ENCODE data around the gene ESR1.
"Not testable (repeated sequence)": the region's sequence is repeated elsewhere in the genome, so short reads cannot be mapped to it uniquely, and the experiment has no call there.

The ESR1 gene

DNA sequence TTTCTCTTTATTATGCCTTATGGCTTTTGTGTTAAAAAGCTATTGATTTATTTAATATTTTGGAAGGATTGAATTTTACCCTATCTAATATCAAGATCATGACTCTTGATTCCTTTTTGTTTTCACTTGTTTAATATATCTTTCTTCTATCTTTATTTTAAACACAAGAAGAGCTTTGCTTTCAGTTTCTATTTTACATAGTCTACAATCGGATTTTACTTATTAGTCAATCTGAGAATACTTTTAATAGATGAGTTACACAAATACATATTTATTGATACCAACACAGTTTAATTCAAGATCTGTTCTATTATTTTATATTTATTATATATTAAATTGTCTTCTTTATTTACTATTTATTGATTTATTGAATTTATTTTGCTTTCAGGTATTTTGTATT is 218.8 kb downstream of the ESR1 start:
- peaks cover 0 to 6% (median 3%) of the 10 kb centered on the region in 5 donors for H3K9me3 ChIP-seq (ENCODE audit: control insufficient read depth in 5 of 5, low read length in 5 of 5)
- peak overlapping the region in 3 of 5 donors; percentile 8 to 52 (median 30) for H3K4me3 ChIP-seq (ENCODE audit: low read depth in 1 of 5, low read length in 5 of 5)
- H3K9ac ChIP-seq (ENCODE audit: low read length in 5 of 5), result peak overlapping the region in 1 of 5 donors; percentile 46
- peaks cover 0 to 5% (median 0%) of the 10 kb centered on the region in 5 donors for H3K4me1 ChIP-seq (ENCODE audit: control insufficient read depth in 5 of 5, insufficient read depth in 5 of 5, low read length in 5 of 5)
- H3K36me3 ChIP-seq (ENCODE audit: control insufficient read depth in 5 of 5, insufficient read depth in 5 of 5, low read length in 5 of 5), result peaks cover 0 to 11% (median 0%) of the 10 kb centered on the region in 5 donors
- H3K27ac ChIP-seq (ENCODE audit: low read depth, low read length), result no peak overlapping the region
- no peaks in the 10 kb centered on the region for H3K27me3 ChIP-seq (ENCODE audit: control insufficient read depth in 5 of 5, insufficient read depth in 4 of 5, low read length in 5 of 5)

DNA sequence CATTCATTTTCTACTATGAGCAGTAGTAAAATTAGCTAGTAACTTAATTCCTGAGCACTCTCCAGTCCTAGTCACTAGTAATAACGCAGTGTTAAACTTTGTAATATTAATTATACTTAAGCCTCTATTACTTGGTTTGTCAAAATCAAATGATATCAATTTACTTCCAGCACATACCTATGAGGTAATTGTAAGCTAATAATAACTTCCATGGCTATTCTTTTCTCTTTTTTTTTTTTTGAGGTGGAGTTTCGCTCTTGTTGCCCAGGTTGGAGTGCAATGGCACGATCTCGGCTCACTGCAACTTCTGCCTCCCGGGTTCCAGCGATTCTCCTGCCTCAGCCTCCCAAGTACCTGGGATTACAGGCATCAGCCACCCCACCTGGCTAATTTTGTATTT is 219.3 kb downstream of the ESR1 start:
- not testable (repeated sequence) for H3K27ac ChIP-seq (ENCODE audit: low read depth, low read length); H3K9ac ChIP-seq (ENCODE audit: low read length in 5 of 5); H3K4me3 ChIP-seq (ENCODE audit: low read depth in 1 of 5, low read length in 5 of 5); H3K9me3 ChIP-seq (ENCODE audit: control insufficient read depth in 5 of 5, low read length in 5 of 5); H3K27me3 ChIP-seq (ENCODE audit: control insufficient read depth in 5 of 5, insufficient read depth in 4 of 5, low read length in 5 of 5); H3K4me1 ChIP-seq (ENCODE audit: control insufficient read depth in 5 of 5, insufficient read depth in 5 of 5, low read length in 5 of 5)
- peaks cover 0 to 11% (median 0%) of the 10 kb centered on the region in 5 donors for H3K36me3 ChIP-seq (ENCODE audit: control insufficient read depth in 5 of 5, insufficient read depth in 5 of 5, low read length in 5 of 5)

DNA sequence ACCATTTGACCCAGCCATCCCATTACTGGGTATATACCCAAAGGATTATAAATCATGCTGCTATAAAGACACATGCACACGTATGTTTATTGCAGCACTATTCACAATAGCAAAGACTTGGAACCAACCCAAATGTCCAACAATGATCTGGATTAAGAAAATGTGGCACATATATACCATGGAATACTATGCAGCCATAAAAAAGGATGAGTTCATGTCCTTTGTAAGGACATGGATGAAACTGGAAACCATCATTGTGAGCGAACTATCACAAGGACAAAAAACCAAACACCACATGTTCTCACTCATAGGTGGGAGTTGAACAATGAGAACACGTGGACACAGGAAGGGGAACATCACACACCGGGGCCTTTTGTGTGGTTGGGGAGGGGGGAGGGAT is 226.3 kb downstream of the ESR1 start:
- H3K4me3 ChIP-seq (ENCODE audit: low read depth in 1 of 5, low read length in 5 of 5); H3K27ac ChIP-seq (ENCODE audit: low read depth, low read length); H3K4me1 ChIP-seq (ENCODE audit: control insufficient read depth in 5 of 5, insufficient read depth in 5 of 5, low read length in 5 of 5); H3K9me3 ChIP-seq (ENCODE audit: control insufficient read depth in 5 of 5, low read length in 5 of 5); H3K27me3 ChIP-seq (ENCODE audit: control insufficient read depth in 5 of 5, insufficient read depth in 4 of 5, low read length in 5 of 5); H3K36me3 ChIP-seq (ENCODE audit: control insufficient read depth in 5 of 5, insufficient read depth in 5 of 5, low read length in 5 of 5); H3K9ac ChIP-seq (ENCODE audit: low read length in 5 of 5): not testable (repeated sequence)

DNA sequence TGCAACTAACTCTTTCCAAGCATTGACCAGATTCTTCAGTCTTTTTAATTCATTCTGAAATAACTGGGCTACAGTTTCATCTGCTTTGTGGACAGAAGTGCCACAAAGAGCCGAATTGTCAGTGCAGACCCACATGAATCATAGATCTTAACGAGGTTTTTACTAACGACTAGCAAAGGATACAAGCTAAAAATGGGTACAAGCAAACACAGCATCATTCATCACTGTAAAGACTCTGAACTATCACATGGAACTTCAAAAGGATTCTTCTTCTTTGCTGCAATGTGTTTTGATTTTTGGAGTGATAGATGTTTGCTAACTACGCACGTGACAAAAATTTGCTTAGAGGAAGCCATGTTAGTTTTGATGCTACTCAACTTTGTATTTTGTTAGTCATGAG is 227.1 kb downstream of the ESR1 start:
- Histone ChIP-seq H3K36me3 (ENCODE audit: control insufficient read depth in 5 of 5, insufficient read depth in 5 of 5, low read length in 5 of 5) (no peaks in the 10 kb centered on the region), H3K9me3 (ENCODE audit: control insufficient read depth in 5 of 5, low read length in 5 of 5) (no peaks in the 10 kb centered on the region), H3K4me3 (ENCODE audit: low read depth in 1 of 5, low read length in 5 of 5) (no peak overlapping the region), H3K27ac (ENCODE audit: low read depth, low read length) (no peak overlapping the region), H3K4me1 (ENCODE audit: control insufficient read depth in 5 of 5, insufficient read depth in 5 of 5, low read length in 5 of 5) (no peaks in the 10 kb centered on the region), H3K27me3 (ENCODE audit: control insufficient read depth in 5 of 5, insufficient read depth in 4 of 5, low read length in 5 of 5) (no peaks in the 10 kb centered on the region), H3K9ac (ENCODE audit: low read length in 5 of 5) (no peak overlapping the region)

DNA sequence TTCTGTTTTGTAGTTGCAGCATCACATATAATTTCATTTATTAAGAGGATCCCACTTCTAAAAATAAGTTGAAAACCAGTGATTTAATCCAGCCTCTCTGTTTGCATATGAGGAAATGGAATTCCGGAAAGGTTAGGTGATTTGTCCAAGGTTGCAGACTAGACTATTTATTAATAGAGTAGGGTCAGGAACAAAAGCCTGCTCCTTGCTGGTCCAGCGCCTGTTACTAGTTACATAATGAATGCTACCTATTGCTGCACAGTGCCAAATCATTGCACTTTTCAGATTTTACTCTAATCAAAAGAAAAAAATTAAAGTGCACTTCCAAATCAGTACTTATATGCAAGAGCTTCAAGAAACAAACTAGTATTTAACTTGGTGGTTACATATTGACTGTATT is 238.6 kb downstream of the ESR1 start:
- Histone ChIP-seq H3K9ac (ENCODE audit: low read length in 5 of 5) (no peak overlapping the region), H3K27me3 (ENCODE audit: control insufficient read depth in 5 of 5, insufficient read depth in 4 of 5, low read length in 5 of 5) (no peaks in the 10 kb centered on the region), H3K27ac (ENCODE audit: low read depth, low read length) (no peak overlapping the region)

DNA sequence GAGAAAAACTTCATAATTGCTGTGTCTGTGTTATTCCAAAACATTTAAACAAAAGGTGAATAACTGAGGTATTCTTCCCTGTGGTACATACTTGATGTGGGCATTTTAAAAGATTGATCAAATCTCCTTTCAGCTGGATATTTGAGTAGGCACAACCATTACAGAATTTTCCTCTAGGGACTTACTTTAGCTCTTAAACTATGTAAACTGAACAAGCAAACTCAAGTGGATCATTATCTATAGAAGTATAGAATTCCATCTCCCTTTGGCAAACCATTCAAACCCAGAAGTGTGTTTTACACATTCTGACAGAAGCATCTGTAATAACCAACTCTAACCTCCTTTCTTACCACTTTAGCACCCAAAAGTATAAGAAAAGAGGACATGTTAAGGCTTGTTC is 241.4 kb downstream of the ESR1 start:
- H3K9me3 ChIP-seq (ENCODE audit: control insufficient read depth in 5 of 5, low read length in 5 of 5), result no peaks in the 10 kb centered on the region
- no peaks in the 10 kb centered on the region for H3K36me3 ChIP-seq (ENCODE audit: control insufficient read depth in 5 of 5, insufficient read depth in 5 of 5, low read length in 5 of 5)
- H3K9ac ChIP-seq (ENCODE audit: low read length in 5 of 5), result no peak overlapping the region

More for the DNA sequence above, 238.6 kb downstream of the ESR1 start:
- H3K4me1 ChIP-seq (ENCODE audit: control insufficient read depth in 5 of 5, insufficient read depth in 5 of 5, low read length in 5 of 5), result no peaks in the 10 kb centered on the region
- H3K9me3 ChIP-seq (ENCODE audit: control insufficient read depth in 5 of 5, low read length in 5 of 5), result peaks cover 0 to 6% (median 3%) of the 10 kb centered on the region in 5 donors
- no peaks in the 10 kb centered on the region for H3K36me3 ChIP-seq (ENCODE audit: control insufficient read depth in 5 of 5, insufficient read depth in 5 of 5, low read length in 5 of 5)
- H3K4me3 ChIP-seq (ENCODE audit: low read depth in 1 of 5, low read length in 5 of 5), result no peak overlapping the region

DNA sequence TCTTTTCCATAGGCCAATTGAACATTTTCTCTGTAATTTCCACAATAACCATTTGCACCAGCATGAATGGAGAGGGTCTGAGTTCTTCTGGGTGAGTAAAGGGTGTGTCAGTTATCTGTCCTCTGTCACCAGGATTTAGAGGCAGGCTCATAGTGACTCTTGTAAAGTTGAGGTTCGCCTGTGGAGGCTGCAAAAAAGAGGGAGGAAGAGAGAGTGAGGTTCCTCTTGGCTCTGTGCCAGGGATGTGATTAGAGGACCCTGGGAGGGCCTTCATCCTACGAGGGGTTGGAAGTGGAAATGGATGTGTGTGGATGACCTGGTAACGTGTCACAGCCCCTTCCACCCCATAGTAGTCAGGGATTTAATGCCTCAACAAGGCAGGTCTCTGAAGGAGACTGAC is 242.0 kb downstream of the ESR1 start:
- Histone ChIP-seq H3K9me3 (ENCODE audit: control insufficient read depth in 5 of 5, low read length in 5 of 5) (no peaks in the 10 kb centered on the region), H3K9ac (ENCODE audit: low read length in 5 of 5) (no peak overlapping the region), H3K4me1 (ENCODE audit: control insufficient read depth in 5 of 5, insufficient read depth in 5 of 5, low read length in 5 of 5) (no peaks in the 10 kb centered on the region), H3K27me3 (ENCODE audit: control insufficient read depth in 5 of 5, insufficient read depth in 4 of 5, low read length in 5 of 5) (no peaks in the 10 kb centered on the region), H3K27ac (ENCODE audit: low read depth, low read length) (no peak overlapping the region), H3K4me3 (ENCODE audit: low read depth in 1 of 5, low read length in 5 of 5) (no peak overlapping the region), H3K36me3 (ENCODE audit: control insufficient read depth in 5 of 5, insufficient read depth in 5 of 5, low read length in 5 of 5) (no peaks in the 10 kb centered on the region)

More for the DNA sequence above, 241.4 kb downstream of the ESR1 start:
- Histone ChIP-seq H3K27ac (ENCODE audit: low read depth, low read length) (no peak overlapping the region), H3K4me1 (ENCODE audit: control insufficient read depth in 5 of 5, insufficient read depth in 5 of 5, low read length in 5 of 5) (no peaks in the 10 kb centered on the region), H3K27me3 (ENCODE audit: control insufficient read depth in 5 of 5, insufficient read depth in 4 of 5, low read length in 5 of 5) (no peaks in the 10 kb centered on the region), H3K4me3 (ENCODE audit: low read depth in 1 of 5, low read length in 5 of 5) (no peak overlapping the region)

DNA sequence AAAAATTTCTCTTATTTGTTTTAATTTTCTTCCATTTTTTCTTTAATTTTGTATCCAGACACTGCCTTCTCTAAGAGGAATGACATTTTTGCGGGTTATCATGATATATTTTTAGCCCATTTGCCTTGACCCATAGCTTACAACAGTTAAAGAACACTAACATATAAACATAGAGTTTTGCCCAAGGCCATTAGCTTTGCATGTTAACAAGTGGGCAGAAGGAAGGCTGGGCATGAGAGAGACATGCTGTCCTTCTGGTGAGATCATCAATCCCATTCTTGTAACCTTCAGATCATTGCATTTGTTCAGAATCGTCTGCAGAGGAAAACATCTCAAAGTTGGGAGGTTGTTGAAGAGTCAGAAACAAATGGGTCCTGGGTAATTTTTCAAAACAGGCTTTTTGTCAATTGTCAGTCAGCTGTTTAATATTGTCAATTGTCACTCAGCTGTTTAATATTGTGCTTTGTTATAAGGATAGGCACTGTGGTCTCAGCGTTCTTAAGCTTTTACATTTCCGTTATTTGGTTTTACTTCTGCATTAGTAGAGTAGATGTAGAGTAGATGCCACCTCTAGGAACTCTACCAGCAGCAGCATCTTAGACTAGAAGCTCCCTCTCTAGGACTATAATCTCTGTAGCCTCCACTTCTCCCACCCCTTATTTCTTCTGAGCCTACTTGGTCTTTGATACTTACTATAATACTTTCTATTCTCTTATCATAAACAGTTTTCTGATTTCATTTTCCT is 243.1 kb downstream of the ESR1 start:
- H3K9me3 ChIP-seq (ENCODE audit: control insufficient read depth in 5 of 5, low read length in 5 of 5), result no peaks in the 10 kb centered on the region
- no peaks in the 10 kb centered on the region for H3K36me3 ChIP-seq (ENCODE audit: control insufficient read depth in 5 of 5, insufficient read depth in 5 of 5, low read length in 5 of 5)
- no peaks in the 10 kb centered on the region for H3K4me1 ChIP-seq (ENCODE audit: control insufficient read depth in 5 of 5, insufficient read depth in 5 of 5, low read length in 5 of 5)
- H3K4me3 ChIP-seq (ENCODE audit: low read depth in 1 of 5, low read length in 5 of 5), result no peak overlapping the region
- no peaks in the 10 kb centered on the region for H3K27me3 ChIP-seq (ENCODE audit: control insufficient read depth in 5 of 5, insufficient read depth in 4 of 5, low read length in 5 of 5)
- H3K27ac ChIP-seq (ENCODE audit: low read depth, low read length), result no peak overlapping the region
- no peak overlapping the region for H3K9ac ChIP-seq (ENCODE audit: low read length in 5 of 5)

DNA sequence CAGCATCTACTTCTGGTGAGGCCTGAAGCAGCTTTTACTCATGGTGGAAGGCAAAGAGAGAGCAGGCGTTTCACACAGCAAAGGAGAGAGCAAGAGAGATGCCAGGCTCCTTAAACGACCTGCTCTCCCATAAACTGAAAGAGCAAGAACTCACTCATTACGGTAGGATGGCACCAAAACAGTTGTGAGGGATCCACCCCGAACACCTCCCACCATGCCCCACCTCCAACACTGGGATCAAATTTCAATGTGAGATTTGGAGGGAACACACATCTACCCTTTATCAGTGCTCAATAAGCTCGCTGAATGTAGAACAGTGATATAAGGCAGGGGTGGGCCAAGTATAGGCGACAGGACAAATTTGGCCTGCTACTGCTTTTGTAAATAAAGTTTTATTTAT is 244.6 kb downstream of the ESR1 start:
- Histone ChIP-seq H3K9ac (ENCODE audit: low read length in 5 of 5) (no peak overlapping the region), H3K36me3 (ENCODE audit: control insufficient read depth in 5 of 5, insufficient read depth in 5 of 5, low read length in 5 of 5) (peaks cover 0 to 2% (median 0%) of the 10 kb centered on the region in 5 donors), H3K4me1 (ENCODE audit: control insufficient read depth in 5 of 5, insufficient read depth in 5 of 5, low read length in 5 of 5) (no peaks in the 10 kb centered on the region), H3K27ac (ENCODE audit: low read depth, low read length) (no peak overlapping the region), H3K27me3 (ENCODE audit: control insufficient read depth in 5 of 5, insufficient read depth in 4 of 5, low read length in 5 of 5) (no peaks in the 10 kb centered on the region), H3K9me3 (ENCODE audit: control insufficient read depth in 5 of 5, low read length in 5 of 5) (no peaks in the 10 kb centered on the region), H3K4me3 (ENCODE audit: low read depth in 1 of 5, low read length in 5 of 5) (no peak overlapping the region)

DNA sequence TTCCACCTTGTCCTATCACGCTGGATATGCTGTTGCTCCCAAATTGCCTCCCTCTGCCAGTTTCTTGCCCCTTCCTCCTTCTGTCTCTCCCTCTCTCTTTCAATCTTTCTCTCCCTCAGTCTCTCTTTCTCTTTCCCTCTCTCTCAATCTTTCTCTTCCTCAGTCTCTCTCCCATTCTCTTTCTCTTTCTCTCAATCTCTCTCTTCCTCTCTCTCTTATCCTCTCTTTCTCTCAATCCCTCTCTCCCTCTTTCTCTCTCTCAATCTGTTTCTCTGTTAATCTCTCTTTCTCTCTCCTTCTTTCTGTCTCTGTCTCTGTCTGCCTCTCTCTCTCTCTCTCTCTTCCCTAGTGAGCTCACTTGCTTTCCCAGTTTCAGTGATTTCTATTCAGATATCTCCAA is 245.8 kb downstream of the ESR1 start:
- Histone ChIP-seq H3K27me3 (ENCODE audit: control insufficient read depth in 5 of 5, insufficient read depth in 4 of 5, low read length in 5 of 5) (no peaks in the 10 kb centered on the region), H3K9ac (ENCODE audit: low read length in 5 of 5) (no peak overlapping the region), H3K9me3 (ENCODE audit: control insufficient read depth in 5 of 5, low read length in 5 of 5) (no peaks in the 10 kb centered on the region), H3K4me3 (ENCODE audit: low read depth in 1 of 5, low read length in 5 of 5) (no peak overlapping the region), H3K36me3 (ENCODE audit: control insufficient read depth in 5 of 5, insufficient read depth in 5 of 5, low read length in 5 of 5) (peaks cover 0 to 2% (median 0%) of the 10 kb centered on the region in 5 donors), H3K27ac (ENCODE audit: low read depth, low read length) (no peak overlapping the region), H3K4me1 (ENCODE audit: control insufficient read depth in 5 of 5, insufficient read depth in 5 of 5, low read length in 5 of 5) (no peaks in the 10 kb centered on the region)

Data from subcutaneous abdominal adipose tissue (tissue), 5 donors.